Fibroblast of lung (primary cell): ENCODE results near the gene GBX2. TPM values are rescaled to one million over a fixed set of nuclear protein-coding genes. Genes with fewer than 3 reads are reported as not detected.

ENCODE experiments used
- DNase-seq, 2 donors: peaks; one replicate each; pipeline versions ENCODE4 v3.0.0 to v3.0.0-alpha.2; 2010; ENCODE audit warnings: low read depth in 2 of 2
- H2AFZ ChIP-seq: 2 replicates; pipeline ENCODE4 v1.5.1; 2012; ENCODE audit warnings: low read length, control low read depth, inconsistent platforms
- H3K27ac ChIP-seq: 2 replicates; pipeline ENCODE4 v1.5.1; 2011; ENCODE audit warnings: low read length, control low read depth; ENCODE audit not compliant: insufficient read depth
- H3K27me3 ChIP-seq: 2 replicates; pipeline ENCODE4 v1.5.1; 2011; ENCODE audit warnings: mild to moderate bottlenecking, low read length; ENCODE audit not compliant: control insufficient read depth, insufficient read depth
- H3K36me3 ChIP-seq: 2 replicates; pipeline ENCODE4 v1.5.1; 2011; ENCODE audit warnings: low read length; ENCODE audit not compliant: control insufficient read depth, insufficient read depth
- H3K4me1 ChIP-seq: 2 replicates; pipeline ENCODE4 v1.5.1; 2011; ENCODE audit warnings: low read length; ENCODE audit not compliant: control insufficient read depth, insufficient read depth; ENCODE audit errors: extremely low read depth
- H3K4me2 ChIP-seq: 2 replicates; pipeline ENCODE4 v1.5.1; 2011; ENCODE audit warnings: low read length, control low read depth; ENCODE audit not compliant: insufficient read depth; ENCODE audit errors: extremely low read depth
- H3K4me3 ChIP-seq, 4 experiments: fragments of 200-600 bp in 1 of 4; sonication (generic) in 1 of 4; replicated peaks in 1 of 4; 2 replicates each; pipeline ENCODE4 v1.5.1; 2011 to 2016; ENCODE audit warnings: low read length in 4 of 4, low read depth in 3 of 4, mild to moderate bottlenecking in 3 of 4, control low read depth in 2 of 4, inconsistent platforms in 1 of 4, mixed read lengths in 1 of 4; ENCODE audit not compliant: insufficient read depth in 1 of 4; ENCODE audit errors: control extremely low read depth in 1 of 4
- H3K79me2 ChIP-seq: 2 replicates; pipeline ENCODE4 v1.5.1; 2012; ENCODE audit warnings: mild to moderate bottlenecking, low read length, inconsistent platforms; ENCODE audit not compliant: control insufficient read depth, insufficient read depth
- H3K9ac ChIP-seq: 2 replicates; pipeline ENCODE4 v1.5.1; 2011; ENCODE audit warnings: mild to moderate bottlenecking, low read length, control low read depth; ENCODE audit not compliant: insufficient read depth
- H3K9me3 ChIP-seq: 2 replicates; pipeline ENCODE4 v1.5.1; 2012; ENCODE audit warnings: low read depth, low read length; ENCODE audit not compliant: control insufficient read depth, insufficient read depth
- H4K20me1 ChIP-seq: 2 replicates; pipeline ENCODE4 v1.5.1; 2011; ENCODE audit warnings: low read length; ENCODE audit not compliant: control insufficient read depth, insufficient read depth; ENCODE audit errors: extremely low read depth
- CTCF ChIP-seq, 2 donors: IDR thresholded peaks in 1 of 2; conservative IDR thresholded peaks in 1 of 2; 1 replicate in 1 of 2; 2 replicates in 1 of 2; pipeline ENCODE4 v1.5.1; 2011 to 2012; ENCODE audit warnings: low read length in 2 of 2, control low read depth in 1 of 2, inconsistent platforms in 1 of 2, low read depth in 1 of 2, mild to moderate bottlenecking in 1 of 2
- EZH2 ChIP-seq: IDR thresholded peaks from 2 replicates; pipeline ENCODE4 v1.5.1; 2012; ENCODE audit warnings: low read length, control low read depth, mild to moderate bottlenecking; ENCODE audit errors: missing control alignments
- polyA plus RNA-seq, 2 donors: library from polyadenylated mRNA; depleted of rRNA in 1 of 2; stranded (reverse) in 1 of 2; unstranded in 1 of 2; fragments of >200 nt; gene quantifications; 2 replicates each; pipeline ENCODE4 v1.2.1, GENCODE V29; 2011 to 2012; ENCODE audit warnings: missing spikeins in 1 of 2
- total RNA-seq: library from RNA; depleted of rRNA; stranded (reverse); fragments of >200 nt; gene quantifications from 2 replicates; pipeline ENCODE4 v1.2.1, GENCODE V29; 2014

Gene GBX2
- total and polyA plus RNA-seq, 2 donors (not counting 1 experiment from before 2014, with no cell fraction given), result 0.25 TPM; not detected in 1

- no peak for DNase-seq
- H3K9ac ChIP-seq, result no peak overlapping the region
- no peak overlapping the region for H3K27ac ChIP-seq
- no peaks in the 10 kb centered on the region for H4K20me1 ChIP-seq
- H3K36me3 ChIP-seq, result no peaks in the 10 kb centered on the region
- H3K79me2 ChIP-seq, result no peaks in the 10 kb centered on the region
- H3K9me3 ChIP-seq, result no peaks in the 10 kb centered on the region
- peaks cover 83% of the 10 kb centered on the region for H3K27me3 ChIP-seq
- TF ChIP-seq EZH2, result peak; percentile 83
- no peak for TF ChIP-seq CTCF (conservative IDR thresholded peaks at IDR 0.05 in 1 of 2, IDR thresholded peaks at IDR 0.05 in 1 of 2; ENCODE audit: low read depth in 1 of 2, low read length in 2 of 2)
- H3K4me3 ChIP-seq, result peak overlapping the region in 1 of 4 experiments; percentile 28
- no peaks in the 10 kb centered on the region for H3K4me1 ChIP-seq
- H2AFZ ChIP-seq, result no peak overlapping the region
- no peak overlapping the region for H3K4me2 ChIP-seq
Observed at GRCh38 chr2:236166796-236167296, 1.3 kb downstream of the GBX2 start.

- H3K79me2 ChIP-seq, result no peaks in the 10 kb centered on the region
- H3K9ac ChIP-seq, result no peak overlapping the region
- H3K4me2 ChIP-seq, result peak overlapping the region; percentile 56
- no peak overlapping the region for H3K27ac ChIP-seq
- no peaks in the 10 kb centered on the region for H3K36me3 ChIP-seq
- H3K4me3 ChIP-seq, result peak overlapping the region in 3 of 4 experiments; percentile 8 to 28 (median 14)
- no peak overlapping the region for H2AFZ ChIP-seq
- H3K9me3 ChIP-seq, result no peaks in the 10 kb centered on the region
- no peak for TF ChIP-seq CTCF (conservative IDR thresholded peaks at IDR 0.05 in 1 of 2, IDR thresholded peaks at IDR 0.05 in 1 of 2; ENCODE audit: low read depth in 1 of 2, low read length in 2 of 2)
- TF ChIP-seq EZH2, result peak; percentile 4
- peaks cover 78% of the 10 kb centered on the region for H3K27me3 ChIP-seq
- no peak for DNase-seq
- no peaks in the 10 kb centered on the region for H4K20me1 ChIP-seq
- no peaks in the 10 kb centered on the region for H3K4me1 ChIP-seq
Observed at GRCh38 chr2:236165842-236166795, 2.1 kb downstream of the GBX2 start.
